C4-2B (cell line): ENCODE measurements around the gene TPRN.
A peak's percentile ranks its signal among the peaks of the same experiment; 100 is the strongest.

Source experiments
- H3K27ac ChIP-seq: fragments of 450-650 bp; 2 replicates; pipeline ENCODE4 v1.5.1; 2017
- CTCF ChIP-seq: fragments of 450-650 bp; conservative IDR thresholded peaks from 2 replicates; pipeline ENCODE4 v1.5.1; 2017; ENCODE audit warnings: mild to moderate bottlenecking
- ZFX ChIP-seq: fragments of 450-650 bp; IDR thresholded peaks from 2 replicates; pipeline ENCODE4 v1.6.1; 2017

TPRN gene

DNA sequence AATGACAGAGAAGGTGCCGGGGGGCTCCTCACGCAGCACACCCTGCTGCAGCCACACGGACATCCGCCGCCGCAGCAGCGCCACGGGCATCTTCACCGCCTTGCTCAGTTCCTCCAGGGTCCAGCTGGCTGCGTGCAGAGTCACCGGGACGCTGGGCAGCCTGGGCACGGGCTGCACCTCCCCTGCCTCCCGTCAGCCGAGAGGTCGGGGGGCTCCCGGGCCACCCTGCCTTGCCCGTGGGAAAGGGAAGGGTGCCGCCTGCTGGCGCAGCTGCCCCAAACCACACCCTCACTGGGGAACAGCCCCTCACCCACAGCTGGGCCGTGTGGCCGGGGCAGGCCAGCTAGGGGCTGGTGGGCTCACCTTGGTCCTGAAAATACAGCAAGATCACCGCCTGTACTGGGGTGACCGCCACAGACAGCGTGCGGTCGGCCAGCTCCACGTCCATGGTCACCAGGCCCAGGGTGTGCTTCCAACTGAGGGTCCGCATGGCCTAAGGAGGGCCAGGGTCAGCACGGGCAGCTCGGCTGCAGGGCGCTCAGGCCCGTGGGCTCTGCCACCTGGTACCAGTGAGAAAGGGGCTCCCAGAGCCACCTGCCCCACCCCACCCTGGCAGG, 25.1 kb downstream of the TPRN start:
- peak overlapping the region; percentile 100 for H3K27ac ChIP-seq
- TF ChIP-seq ZFX, result no peak
- no peak for TF ChIP-seq CTCF

DNA sequence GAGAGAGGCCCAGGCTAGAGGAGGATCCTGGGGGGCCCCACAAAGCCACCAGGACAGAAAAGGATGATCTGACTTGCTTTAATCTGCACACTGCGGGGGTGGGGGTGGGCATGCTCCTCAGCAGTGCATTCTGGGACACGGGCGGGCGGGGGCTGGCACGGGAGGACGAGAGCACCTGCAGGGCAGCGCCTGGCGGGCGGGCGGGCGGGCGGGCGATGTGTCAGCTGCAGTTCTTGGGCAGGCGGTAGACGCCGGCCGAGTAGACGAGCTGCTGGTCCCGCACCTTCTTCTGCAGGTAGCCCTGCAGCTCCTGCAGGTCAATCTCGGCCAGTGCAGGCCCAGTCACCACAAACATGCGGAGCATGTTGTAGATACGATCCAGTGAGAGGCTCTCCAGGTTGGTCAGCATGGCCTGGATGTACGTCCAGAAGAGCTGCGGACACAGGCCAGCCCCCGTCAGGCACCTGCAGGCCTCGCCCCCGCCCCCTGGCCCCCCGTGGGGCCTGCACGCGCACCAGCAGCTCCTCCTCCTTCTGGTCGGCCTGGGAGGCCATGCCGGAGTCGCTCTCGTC, 25.7 kb downstream of the TPRN start:
- TF ChIP-seq ZFX, result no peak
- TF ChIP-seq CTCF, result no peak
- H3K27ac ChIP-seq, result peak overlapping the region; percentile 100

DNA sequence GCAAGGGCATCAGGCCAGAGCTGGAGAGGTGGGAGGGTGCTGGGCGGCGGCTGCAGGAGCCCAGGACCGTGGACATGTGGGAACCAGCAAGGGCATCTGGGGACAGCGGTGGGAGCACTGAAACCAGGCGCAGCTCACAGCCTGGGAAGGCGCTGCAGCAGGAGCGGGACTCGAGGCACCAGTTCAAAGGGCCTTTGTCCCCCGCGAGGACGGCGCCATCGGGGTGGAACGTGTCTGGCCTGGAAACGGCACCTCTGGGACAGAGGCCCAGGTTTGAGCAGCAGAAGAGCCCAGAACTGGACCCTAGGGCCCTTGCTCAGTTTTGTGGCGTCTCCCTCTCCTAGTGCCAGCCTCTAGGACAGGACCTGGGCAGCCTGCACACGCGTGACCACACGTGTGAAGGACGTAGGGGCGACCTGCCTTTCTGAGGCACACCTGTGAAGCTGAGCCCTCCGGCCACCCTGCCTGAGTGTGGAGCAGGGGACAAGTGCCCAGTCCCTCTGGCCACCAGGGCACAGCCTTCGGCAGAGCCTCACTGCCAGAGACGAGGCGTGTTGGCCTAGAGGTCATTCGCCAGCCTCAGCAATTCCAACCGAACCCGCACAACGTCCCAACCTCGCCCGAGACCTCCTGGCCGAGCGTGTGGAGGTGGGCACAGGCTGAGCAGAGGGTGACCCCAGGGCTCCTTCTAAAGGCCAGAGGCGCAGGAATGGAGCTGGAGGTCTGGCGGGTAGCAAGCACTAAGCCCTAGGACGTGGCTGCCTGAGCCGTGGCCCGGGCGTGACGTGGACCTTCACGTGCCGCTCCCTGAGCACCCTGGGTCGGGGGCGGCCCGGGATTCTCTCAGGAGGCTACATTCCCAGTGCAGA, 26.5 kb downstream of the TPRN start:
- TF ChIP-seq ZFX (0 out of 2 replicates have a peak, but pooled peaks have one; percentile 24), CTCF (no peak)
- peak overlapping the region; percentile 100 for H3K27ac ChIP-seq

DNA sequence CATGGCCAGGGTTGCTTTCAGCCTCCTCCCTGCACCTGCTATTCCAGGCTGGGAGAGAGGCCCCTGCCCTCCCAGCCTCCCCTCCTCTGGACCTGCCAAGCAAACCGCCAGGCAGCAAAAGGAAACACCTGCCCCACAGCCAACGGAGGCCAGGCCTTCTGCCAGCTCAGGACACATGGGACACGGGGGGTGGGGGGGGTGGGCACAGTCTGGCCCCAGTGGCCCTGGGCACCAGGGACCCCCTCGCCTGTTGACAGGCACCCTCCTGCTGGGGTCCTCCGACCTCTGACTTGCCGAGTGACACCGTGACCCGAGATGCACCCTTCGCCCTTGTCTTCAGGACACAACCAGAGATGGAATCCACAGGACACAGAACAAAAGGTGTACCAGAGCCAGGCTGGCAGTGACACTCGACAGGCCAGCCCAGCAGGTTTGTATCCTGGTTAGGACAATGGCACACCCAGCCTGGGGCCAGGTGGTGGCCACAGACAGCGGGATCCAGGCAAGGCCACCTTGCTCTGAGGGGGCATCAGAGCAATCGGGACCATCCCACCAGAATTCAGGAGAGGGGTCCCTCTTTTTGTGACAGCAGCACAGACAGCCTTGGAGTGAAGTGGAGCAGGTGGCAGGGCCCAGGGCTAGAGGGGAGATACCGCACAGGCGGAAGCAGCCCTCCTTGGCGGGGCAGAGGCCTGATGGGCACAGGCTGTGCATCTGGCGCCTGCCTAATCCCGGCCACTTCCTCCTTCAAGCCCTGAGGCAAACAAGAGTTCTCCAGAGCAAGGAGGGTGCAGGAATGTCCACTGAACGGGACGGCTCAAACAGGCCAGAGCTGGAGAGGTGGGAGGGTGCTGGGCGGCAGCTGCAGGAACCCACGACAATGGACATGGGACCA, 27.4 kb downstream of the TPRN start:
- no peak for TF ChIP-seq CTCF
- TF ChIP-seq ZFX, result peak; percentile 32; the same call in 1 of the 2 replicates
- H3K27ac ChIP-seq, result peak overlapping the region; percentile 100

GRCh38 chr9:137171149-137171900, 29.2 kb downstream of the TPRN start:
- TF ChIP-seq CTCF (no peak), ZFX (no peak)

GRCh38 chr9:137170486-137171148, 29.9 kb downstream of the TPRN start:
- TF ChIP-seq ZFX, result no peak
- no peak for TF ChIP-seq CTCF
- peak overlapping the region; percentile 100 for H3K27ac ChIP-seq

More at GRCh38 chr9:137171149-137171900, 29.2 kb downstream of the TPRN start:
- H3K27ac ChIP-seq, result peak overlapping the region; percentile 100
